Endothelial cell (in vitro differentiated cells): ENCODE measurements around the gene CFAP54. TPM values are rescaled to one million over a fixed set of nuclear protein-coding genes. Genes with fewer than 3 reads are reported as not detected.

Source experiments
- DNase-seq: peaks from one replicate; pipeline ENCODE4 v3.0.0; 2021; ENCODE audit warnings: low spot score
- H3K27ac Mint-ChIP-seq: one replicate; pipeline ENCODE4 v1.8.0; 2021; ENCODE audit warnings: mixed read lengths, inconsistent platforms; ENCODE audit not compliant: unreplicated experiment
- H3K27me3 Mint-ChIP-seq: one replicate; pipeline ENCODE4 v1.8.0; 2021; ENCODE audit warnings: mild to moderate bottlenecking, moderate library complexity, mixed read lengths, inconsistent platforms; ENCODE audit not compliant: unreplicated experiment
- H3K36me3 Mint-ChIP-seq: one replicate; pipeline ENCODE4 v1.8.0; 2021; ENCODE audit warnings: mild to moderate bottlenecking, low read depth, mixed read lengths, inconsistent platforms; ENCODE audit not compliant: unreplicated experiment
- H3K4me1 Mint-ChIP-seq: one replicate; pipeline ENCODE4 v1.8.0; 2021; ENCODE audit warnings: mild to moderate bottlenecking, mixed read lengths, inconsistent platforms; ENCODE audit not compliant: unreplicated experiment
- H3K4me3 Mint-ChIP-seq: one replicate; pipeline ENCODE4 v1.8.0; 2021; ENCODE audit warnings: mild to moderate bottlenecking, mixed read lengths, inconsistent platforms; ENCODE audit not compliant: unreplicated experiment
- H3K9me3 Mint-ChIP-seq: one replicate; pipeline ENCODE4 v1.8.0; 2021; ENCODE audit warnings: mixed read lengths, inconsistent platforms; ENCODE audit not compliant: unreplicated experiment
- total RNA-seq: library from RNA; stranded (reverse); fragmentation: NEBNext Ultra II Directional; extraction: Animal tissue kit (Norgen Biotek cat#: 25700); gene quantifications from one replicate; pipeline ENCODE4 v1.2.1, GENCODE V29; 2021; ENCODE audit not compliant: unreplicated experiment
- TF ChIP-seq, protein P1 (sequence below): fragments of 200-600 bp; sonication (generic); IDR thresholded peaks from one replicate; pipeline ENCODE4 v1.5.0; 2021; ENCODE audit warnings: antibody characterized with exemption; ENCODE audit not compliant: unreplicated experiment

CFAP54 gene
- total RNA-seq, 1 donor from 2014 or later = 2.5 TPM

DNA sequence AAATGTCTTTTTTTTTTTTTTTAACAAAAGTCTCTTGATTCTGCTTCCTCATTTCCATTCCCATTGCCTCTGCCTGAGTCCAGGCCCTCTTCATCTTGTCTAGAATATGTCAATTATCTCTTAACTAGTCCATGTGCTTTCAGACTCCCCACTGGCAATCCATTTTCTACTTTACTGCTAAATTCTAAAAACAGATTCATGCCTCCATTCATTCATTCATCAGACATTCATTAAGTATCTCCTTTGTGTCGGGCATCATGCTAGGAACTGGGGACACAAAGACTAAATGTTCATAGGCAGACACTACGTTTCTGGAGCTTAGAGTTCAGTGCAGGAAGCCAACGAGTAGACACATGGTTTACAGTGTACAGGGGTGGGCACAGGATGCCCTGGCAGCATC is 408.0 kb downstream of the CFAP54 start:
- H3K4me1 Mint-ChIP-seq = no peaks in the 10 kb centered on the region
- H3K27me3 Mint-ChIP-seq = peaks cover 2% of the 10 kb centered on the region
- DNase-seq = no peak
- H3K4me3 Mint-ChIP-seq = no peak overlapping the region
- no peaks in the 10 kb centered on the region for H3K9me3 Mint-ChIP-seq
- peaks cover 3% of the 10 kb centered on the region for H3K36me3 Mint-ChIP-seq
- TF ChIP-seq, protein P1, sequence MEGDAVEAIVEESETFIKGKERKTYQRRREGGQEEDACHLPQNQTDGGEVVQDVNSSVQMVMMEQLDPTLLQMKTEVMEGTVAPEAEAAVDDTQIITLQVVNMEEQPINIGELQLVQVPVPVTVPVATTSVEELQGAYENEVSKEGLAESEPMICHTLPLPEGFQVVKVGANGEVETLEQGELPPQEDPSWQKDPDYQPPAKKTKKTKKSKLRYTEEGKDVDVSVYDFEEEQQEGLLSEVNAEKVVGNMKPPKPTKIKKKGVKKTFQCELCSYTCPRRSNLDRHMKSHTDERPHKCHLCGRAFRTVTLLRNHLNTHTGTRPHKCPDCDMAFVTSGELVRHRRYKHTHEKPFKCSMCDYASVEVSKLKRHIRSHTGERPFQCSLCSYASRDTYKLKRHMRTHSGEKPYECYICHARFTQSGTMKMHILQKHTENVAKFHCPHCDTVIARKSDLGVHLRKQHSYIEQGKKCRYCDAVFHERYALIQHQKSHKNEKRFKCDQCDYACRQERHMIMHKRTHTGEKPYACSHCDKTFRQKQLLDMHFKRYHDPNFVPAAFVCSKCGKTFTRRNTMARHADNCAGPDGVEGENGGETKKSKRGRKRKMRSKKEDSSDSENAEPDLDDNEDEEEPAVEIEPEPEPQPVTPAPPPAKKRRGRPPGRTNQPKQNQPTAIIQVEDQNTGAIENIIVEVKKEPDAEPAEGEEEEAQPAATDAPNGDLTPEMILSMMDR = no peak
- H3K27ac Mint-ChIP-seq = no peak overlapping the region

DNA sequence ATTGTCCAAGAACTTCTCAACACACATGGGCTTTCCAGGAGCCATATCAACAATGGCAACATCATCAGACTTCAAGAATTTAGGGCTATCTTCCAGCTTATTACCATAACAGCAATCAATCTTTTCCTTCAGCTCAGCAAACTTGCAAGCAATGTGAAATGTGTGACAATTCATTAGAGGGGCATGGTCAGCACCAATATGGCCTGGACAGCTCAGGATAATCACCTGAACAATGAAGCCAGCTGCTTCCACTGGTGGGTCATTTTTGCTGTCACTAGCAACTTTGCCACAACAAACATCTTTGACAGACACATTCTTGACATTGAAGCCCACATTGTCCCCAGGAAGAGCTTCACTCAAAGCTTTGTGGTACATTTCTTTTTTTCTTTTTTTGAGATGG is 411.8 kb downstream of the CFAP54 start:
- TF ChIP-seq, protein P1 = no peak
- H3K36me3 Mint-ChIP-seq = no peaks in the 10 kb centered on the region
- no peak overlapping the region for H3K4me3 Mint-ChIP-seq
- no peaks in the 10 kb centered on the region for H3K4me1 Mint-ChIP-seq
- no peaks in the 10 kb centered on the region for H3K9me3 Mint-ChIP-seq
- no peak overlapping the region for H3K27ac Mint-ChIP-seq
- DNase-seq = no peak
- H3K27me3 Mint-ChIP-seq = no peaks in the 10 kb centered on the region

DNA sequence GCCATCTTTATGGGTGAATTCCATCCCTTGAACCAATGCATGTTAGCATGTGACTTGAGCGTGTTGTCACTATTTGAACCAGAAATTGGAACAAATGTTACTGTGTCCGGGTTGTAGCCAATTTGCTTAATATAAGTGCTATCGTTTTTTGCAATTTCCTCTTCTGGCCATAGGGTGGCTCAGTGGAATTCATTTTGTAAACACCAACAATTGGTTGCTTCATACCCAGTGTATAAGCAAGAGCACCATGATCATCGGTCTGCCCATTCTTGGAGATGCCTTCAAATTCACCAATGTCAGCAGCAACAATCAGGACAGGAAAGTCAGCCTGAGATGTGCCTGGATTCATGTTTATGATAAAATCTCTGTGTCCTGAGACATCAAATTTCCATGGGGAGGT is 412.7 kb downstream of the CFAP54 start:
- H3K4me3 Mint-ChIP-seq = no peak overlapping the region
- H3K9me3 Mint-ChIP-seq = no peaks in the 10 kb centered on the region
- TF ChIP-seq, protein P1 = no peak
- H3K36me3 Mint-ChIP-seq = no peaks in the 10 kb centered on the region
- no peaks in the 10 kb centered on the region for H3K27me3 Mint-ChIP-seq
- DNase-seq = no peak
- H3K4me1 Mint-ChIP-seq = no peaks in the 10 kb centered on the region
- H3K27ac Mint-ChIP-seq = no peak overlapping the region

DNA sequence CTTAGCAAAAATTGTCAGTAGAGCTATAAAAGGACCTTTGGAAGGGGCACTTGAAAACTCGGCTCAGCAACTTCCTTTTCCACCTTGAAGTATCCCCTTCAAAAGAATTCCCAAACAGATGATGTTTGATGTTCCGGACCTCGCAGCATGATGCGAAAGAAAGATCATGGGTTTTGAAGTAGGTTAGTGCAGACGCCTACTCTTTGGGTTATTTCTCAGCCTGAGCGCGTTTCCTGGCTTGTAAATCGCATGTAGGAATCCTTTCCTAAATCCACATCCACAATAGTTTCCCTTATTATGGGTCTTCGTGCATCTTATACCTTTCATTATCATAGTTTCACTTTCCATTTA is 417.1 kb downstream of the CFAP54 start:
- no peak for DNase-seq
- Mint-ChIP-seq H3K4me3 (peak overlapping the region; percentile 89), H3K36me3 (no peaks in the 10 kb centered on the region), H3K4me1 (peaks cover 23% of the 10 kb centered on the region), H3K27ac (peak overlapping the region; percentile 70), H3K27me3 (peaks cover 6% of the 10 kb centered on the region), H3K9me3 (no peaks in the 10 kb centered on the region)
- TF ChIP-seq, protein P1 = no peak

DNA sequence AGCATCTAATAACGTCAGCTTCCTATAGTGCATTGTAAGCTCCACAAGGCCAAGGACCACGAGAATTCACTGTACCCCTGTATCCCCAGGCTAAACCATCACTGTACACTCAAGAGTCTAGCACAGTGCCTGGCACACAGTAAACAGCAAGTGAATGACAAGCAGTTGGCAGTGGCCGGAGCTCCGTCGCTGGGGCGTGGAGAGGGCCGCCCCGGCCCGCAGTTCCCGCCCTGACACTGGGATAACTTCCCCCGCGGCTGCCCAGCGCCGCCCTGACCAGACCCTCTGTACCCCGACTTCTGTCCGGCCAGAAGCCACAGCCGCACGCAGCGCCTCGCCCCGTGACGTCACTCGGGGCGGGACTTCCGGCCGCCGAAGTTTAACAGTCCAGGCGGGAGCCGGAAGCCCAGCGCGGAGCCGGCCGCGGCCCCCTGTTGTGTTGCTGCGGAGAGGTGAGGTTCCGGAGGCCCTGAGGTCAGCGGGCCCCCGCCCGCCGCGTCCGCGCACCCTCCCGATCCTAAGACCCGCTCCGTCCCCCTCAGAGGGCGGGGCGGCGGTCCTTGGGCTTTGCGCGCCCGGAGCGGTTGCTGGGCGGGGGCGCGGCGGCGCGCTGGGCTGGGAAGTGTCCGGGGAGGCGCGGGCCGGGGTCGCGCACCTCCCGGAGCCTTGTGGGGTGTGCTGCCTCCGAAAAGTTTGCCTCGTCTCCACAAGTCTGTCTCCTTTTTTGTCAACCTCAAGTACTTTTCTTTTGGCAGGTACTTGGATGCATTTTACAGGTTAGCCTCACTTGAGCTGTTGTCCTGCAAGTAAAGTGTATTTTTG is 417.7 kb downstream of the CFAP54 start, which contains the start of gene NEDD1:
NEDD1 (plus strand) TSS at position 409 of the 822 bp plus-strand sequence. CDS start 2,503 bp downstream, outside the sequence.
- peak; percentile 81 for DNase-seq
- TF ChIP-seq, protein P1 = no peak
- Mint-ChIP-seq H3K4me3 (peak within 1 kb of the TSS; percentile 97), H3K27ac (peak within 1 kb of the TSS; percentile 90), H3K9me3 (no peaks in the 10 kb centered on the region), H3K36me3 (no peaks in the 10 kb centered on the region), H3K4me1 (peaks cover 26% of the 10 kb centered on the region), H3K27me3 (peaks cover 6% of the 10 kb centered on the region)
